HPDE6-E6E7 (cell line): Measurements from ENCODE around the gene PANK1.
A peak's percentile ranks its signal among the peaks of the same experiment; 100 is the strongest.

ENCODE experiments used
- DNase-seq: peaks from one replicate; pipeline ENCODE4 v3.0.0; 2011; ENCODE audit warnings: missing footprints; ENCODE audit errors: extremely low spot score

Gene PANK1

DNA sequence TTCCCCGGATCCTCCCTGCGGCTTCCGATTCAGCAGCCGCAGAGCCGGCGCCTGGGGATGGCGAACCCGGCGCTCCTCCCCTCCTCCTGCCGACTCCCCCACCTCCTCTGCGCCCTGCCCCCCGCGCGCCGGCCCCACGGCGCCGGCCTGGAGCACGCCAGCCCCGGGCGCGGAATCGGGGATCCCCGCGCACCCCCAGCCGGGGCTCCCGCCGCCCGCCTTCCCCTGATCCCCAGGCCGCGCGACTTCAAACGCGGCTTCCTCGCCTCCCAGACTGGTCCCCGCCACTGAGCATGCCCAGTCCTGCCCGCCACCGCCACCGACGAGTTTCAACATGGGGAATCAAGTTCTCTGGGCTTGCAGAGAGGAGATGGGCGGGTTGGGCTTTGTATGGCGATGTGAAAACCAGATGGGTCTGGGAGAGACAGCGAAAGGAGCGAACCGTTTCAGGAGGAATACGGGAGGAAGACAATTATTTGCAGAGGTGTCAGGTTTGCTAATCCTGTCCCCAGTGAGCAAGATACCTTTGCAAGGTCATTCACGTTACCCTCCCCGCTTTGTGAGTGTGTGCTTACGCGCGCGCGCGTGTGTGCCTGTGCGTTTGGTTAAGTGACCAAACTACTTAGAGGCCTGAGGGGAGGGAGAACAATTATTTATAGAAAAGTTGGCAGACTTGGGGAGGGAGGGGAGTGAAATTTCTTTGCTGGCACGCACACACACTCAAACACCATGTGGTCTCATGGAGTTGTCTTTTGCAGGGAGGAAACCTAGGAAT is at the start of gene PANK1:
Gene PANK1 (minus strand): TSS at position 276 of the 775 bp plus-strand sequence. CDS start 351 bp downstream, outside the sequence.
- peak; percentile 92 for DNase-seq

DNA sequence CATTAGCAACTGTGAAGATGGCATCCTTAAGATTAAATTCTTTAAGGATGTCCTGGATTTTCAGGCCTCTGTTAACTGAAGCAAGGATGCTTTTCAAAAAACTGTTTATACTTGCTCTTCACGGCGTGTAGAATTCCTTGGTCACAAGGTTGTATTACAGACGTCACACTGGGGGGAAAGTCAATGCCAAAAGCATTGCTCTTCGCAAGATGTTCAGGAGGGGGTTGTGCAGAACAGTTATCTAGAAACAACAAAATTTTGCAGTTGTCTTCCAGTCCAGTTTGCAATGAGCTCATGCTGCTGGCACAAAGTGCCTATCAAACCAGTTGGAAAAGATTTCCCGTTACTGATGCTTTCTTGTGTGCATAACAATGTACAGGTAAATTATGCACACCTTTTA is 48.1 kb upstream of the PANK1 start:
- no peak for DNase-seq

DNA sequence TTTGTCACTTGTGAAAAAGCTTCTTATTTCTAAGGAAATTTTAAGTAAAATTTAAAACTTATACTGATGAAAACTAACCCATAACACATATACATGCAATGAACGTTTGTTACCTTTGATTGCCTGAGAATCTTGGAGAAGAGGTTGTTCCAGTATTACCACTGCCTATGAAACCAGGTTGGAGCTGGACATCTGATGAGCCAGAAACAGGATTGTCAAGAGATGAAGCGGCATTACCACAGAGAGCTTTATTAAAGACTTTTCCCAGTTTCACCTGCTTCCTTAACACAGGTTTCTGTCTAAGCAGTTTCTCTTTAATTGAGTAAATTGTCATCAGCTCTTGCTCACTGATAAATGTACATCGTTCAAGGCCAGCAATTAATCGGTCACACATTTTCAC is 47.4 kb upstream of the PANK1 start:
- no peak for DNase-seq

DNA sequence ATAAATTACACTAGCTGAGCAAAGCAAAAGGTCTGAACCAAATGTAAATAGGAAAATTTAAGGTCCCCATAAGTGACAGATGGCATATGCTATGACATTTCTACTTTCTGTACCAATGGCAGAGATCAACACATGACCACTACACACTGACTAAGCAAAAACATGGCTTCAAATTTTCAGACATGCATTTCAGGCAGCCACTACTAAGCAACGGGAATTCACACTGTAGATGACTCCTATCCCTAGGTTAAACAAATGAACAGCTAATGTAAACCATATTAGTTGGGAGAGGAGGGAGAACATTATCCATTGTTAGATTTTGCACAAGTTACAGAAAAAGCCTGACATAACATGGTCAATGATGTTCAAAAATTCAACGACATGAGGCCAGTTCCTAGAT is 45.0 kb upstream of the PANK1 start:
- no peak for DNase-seq

- DNase-seq: no peak
Observed at GRCh38 chr10:89685936-89686335, 40.9 kb upstream of the PANK1 start.

GRCh38 chr10:89684604-89685003 is 39.6 kb upstream of the PANK1 start:
- DNase-seq: no peak

- DNase-seq: no peak
Observed at GRCh38 chr10:89683883-89684282, 38.8 kb upstream of the PANK1 start.

DNA sequence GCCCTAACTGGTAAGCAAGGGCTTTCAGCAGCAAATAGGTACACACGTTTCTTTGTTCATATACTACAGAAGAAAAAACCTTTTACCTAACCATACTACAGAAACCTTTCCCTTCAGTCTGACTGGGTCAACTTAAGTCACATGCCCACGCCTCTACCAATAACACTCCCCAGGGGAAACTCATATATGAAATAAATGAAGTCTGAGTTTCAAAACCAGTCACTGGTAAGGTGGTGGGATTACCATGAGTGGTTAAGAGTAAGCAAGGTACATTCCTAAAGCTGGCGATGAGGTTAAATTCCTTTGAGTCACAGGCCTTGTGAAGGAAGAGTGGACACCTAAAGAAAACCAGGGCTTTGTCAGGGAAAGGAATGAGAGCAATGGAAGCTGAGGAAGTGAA is 34.9 kb upstream of the PANK1 start:
- no peak for DNase-seq

DNA sequence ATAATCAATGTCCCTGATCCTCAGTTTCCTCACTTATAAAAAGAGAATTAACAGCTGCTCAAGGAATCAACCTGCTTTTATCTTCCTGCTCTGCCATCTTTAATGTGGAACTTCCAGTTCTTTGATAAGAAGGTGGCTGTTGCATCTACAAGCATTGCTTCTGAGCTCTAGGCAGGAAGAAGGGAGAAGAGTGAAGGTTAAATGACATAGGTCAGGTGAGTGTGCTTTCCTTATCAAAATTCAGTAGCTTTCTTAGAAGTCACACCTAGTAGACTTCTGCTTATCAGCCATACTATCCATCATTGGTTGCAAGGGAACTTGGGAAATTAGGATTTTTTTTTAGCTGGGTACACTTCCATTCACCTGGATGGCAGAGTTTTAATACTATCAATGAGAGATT is 32.3 kb upstream of the PANK1 start:
- no peak for DNase-seq

GRCh38 chr10:89670926-89671325 is 25.9 kb upstream of the PANK1 start:
- DNase-seq: no peak

GRCh38 chr10:89669985-89670384 is 24.9 kb upstream of the PANK1 start:
- no peak for DNase-seq

DNA sequence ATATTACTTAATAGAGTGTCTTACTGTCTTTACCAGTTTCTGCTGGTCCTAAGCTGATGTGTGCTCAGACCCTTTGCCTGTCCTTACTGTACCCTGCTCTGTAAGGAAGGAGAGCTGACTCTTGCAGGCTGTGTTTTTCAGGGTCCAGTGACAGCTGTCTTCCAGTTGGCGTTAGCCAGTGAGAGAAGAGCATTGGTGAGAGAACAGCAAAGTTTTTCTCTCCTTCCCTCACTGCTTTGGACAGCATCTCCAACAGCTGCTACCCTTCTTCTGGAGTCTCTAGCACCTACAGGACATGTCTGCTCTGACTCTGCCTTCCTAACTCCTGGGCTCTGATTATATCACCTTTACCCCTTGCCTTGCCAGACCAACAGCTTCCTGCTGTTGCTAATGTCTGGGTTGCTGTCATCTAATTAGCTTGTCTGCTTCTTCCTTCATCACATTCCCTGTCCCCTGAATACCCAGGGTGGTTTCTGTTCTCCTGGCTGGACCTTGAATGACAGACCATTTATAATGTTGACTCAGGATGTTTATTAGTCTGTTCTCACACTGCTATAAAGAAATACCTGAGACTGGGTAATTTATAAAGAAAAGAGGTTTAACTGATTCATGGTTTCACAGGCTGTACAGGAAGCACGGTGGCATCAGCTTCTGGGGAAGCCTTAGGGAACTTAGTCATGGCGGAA is 23.5 kb upstream of the PANK1 start:
- DNase-seq: no peak

GRCh38 chr10:89666138-89666537 is 21.1 kb upstream of the PANK1 start:
- no peak for DNase-seq

DNA sequence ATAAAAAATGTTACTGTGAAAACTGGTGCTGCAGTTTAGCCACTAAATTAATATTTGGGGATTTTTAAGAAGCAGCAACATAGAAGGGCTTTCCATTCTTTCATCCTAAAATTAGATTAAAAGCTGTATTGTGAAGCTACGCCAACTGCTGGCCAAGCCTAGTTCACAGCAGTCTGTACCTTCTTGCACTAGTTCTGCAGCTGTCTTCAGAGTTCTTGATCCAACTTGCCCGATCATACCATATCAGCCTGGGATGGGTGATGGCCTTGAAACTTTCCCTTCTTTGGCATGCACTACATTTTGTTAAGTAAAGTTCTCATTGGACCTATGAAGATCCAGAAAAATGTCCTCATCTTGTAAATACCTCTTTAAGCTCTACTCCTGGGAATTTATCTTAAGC is 20.3 kb upstream of the PANK1 start:
- DNase-seq: peak; percentile 54

- DNase-seq: no peak
Observed at GRCh38 chr10:89664203-89664602, 19.2 kb upstream of the PANK1 start.

DNA sequence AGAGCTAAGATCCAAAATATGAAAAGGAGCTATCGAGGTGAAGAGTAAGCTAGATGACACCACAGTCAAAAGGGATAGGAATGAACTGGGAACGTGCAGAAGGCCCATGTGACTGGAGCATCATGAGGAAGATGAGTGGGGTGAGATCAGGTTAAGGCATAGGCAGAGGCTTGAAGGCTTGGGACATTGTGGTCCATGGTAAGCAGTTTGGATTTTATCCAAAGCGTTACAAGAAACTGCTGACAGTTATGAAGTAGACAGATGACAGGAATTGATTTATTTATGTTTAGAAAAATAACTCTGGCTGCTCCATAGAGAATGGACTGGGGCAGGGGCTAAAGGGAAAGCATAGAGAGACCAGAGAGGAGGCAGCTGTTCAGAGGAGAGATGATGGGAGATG is 18.1 kb upstream of the PANK1 start:
- DNase-seq: no peak

DNA sequence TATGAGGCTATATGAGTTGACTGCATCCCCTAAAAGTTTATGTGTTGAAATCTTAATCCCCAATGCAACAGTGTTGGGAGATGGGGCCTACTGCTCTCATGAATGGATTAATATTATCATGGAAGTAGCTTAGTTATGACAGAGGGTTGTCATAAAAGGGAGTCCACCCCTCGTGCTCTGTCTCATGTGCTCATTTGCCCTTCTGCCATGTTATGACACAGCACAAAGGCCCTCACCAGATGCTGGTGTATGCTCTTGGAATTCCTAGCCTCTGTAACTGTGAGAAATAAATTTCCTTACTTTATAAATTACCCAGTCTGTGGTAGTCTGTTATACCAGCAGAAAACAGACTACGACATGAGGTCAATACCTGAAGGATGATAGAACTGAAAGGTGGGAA is 17.6 kb upstream of the PANK1 start:
- no peak for DNase-seq

GRCh38 chr10:89659143-89660131 is 14.4 kb upstream of the PANK1 start:
- DNase-seq: no peak

DNA sequence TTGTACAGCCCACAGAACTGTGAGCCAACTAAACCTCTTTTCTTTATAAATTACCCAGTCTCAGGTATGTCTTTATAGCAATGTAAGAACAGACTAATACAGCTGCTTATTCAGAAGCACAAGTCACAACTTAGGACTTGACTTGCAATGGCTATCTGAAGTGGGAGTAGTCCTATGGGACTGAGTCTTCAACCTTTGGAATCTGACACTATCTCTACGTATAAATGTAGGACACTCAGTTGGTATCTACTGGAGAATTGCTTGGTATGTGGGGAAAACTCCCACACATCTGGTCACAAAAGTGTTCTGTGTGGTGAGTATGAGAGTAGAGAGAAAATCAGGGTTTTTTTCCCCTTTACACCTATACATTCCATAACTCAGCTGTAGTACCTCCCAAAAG is 12.3 kb upstream of the PANK1 start:
- no peak for DNase-seq

- DNase-seq: no peak
Observed at GRCh38 chr10:89655722-89656121, 10.7 kb upstream of the PANK1 start.

DNA sequence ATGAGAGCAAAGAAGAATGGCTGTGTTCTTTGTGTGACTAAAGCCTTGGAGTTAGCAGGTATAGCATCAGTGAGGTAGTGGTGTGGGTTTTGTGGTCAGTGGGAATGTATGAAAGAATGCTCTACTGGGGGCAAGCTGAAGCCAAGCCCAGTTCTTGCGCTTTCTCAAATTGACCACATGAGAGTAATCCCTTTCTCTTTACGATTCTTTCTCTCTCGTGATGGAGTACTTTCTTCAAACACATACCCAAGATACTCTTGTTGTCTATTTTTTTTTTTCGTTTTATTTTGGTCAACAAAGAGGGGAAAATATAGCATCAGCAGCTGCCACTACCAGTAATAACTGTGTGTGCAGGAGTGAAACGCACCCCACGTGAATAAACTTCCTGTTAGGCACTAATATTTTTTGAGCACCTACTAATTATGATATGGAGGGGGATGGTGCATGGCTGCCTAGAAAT is 8.4 kb upstream of the PANK1 start:
- no peak for DNase-seq

DNA sequence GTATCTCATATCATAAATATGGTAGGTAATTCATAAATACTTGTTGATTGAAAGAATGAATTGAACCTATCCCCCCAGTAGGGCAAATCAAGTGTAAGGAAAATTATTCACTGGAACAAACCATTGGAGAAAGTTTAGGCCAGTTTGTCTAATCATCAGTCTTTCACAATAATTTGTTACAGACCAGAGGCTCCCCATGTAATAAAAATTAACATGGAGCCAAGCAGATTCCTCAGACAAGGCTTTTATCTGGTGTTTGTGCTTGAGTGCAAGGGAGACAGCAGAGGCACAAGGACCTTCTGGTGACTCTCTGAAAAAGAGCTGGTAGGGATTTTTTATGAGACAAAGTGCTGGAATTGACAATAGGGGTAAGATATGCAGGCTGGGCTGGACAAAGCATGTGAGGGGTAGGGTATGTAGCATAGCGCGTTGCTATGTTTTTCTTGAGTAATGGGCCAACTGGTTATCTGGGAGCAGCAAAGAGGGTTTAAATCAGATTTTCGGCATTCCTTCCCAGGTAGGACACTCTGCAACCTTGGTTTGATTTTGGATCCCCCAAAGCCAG is 7.8 kb upstream of the PANK1 start:
- no peak for DNase-seq
